GM19395 (cell line): ENCODE measurements around the gene UMPS.
"Not testable (repeated sequence)": the region's sequence is repeated elsewhere in the genome, so short reads cannot be mapped to it uniquely, and the experiment has no call there.

Experiments used
- ATAC-seq: cut with Tn5 transposase; IDR thresholded peaks from one replicate; pipeline ENCODE4 v1.9.1; 2021; ENCODE audit warnings: mild to moderate bottlenecking, moderate library complexity; ENCODE audit not compliant: unreplicated experiment

UMPS gene

GRCh38 chr3:124776856-124777255, 46.6 kb downstream of the UMPS start:
- no peak for ATAC-seq

- ATAC-seq, result no peak
Observed at GRCh38 chr3:124777762-124778470, 47.7 kb downstream of the UMPS start.

GRCh38 chr3:124779116-124779515, 48.9 kb downstream of the UMPS start:
- ATAC-seq, result no peak

DNA sequence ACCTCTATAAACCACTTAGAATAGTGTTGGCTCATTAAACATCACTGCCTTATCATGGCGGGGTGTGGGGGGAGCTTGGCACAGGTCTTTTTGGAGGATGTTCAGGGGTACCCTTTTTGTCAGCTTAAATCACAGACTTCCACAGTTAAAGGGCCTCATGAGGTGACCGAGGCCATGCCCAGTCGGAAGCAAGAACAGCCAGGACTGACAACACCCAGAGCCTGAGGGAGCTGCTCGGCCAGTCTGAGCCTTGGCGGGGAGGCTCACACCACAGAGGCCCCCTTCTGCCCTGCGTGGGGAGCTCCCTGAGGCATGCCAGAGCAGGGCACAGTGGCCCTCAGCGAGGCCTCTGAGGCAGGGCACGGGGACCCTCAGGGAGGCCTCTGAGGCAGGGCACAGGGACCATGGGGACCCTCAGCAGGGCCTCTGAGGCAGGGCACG, 49.5 kb downstream of the UMPS start:
- ATAC-seq, result no peak

DNA sequence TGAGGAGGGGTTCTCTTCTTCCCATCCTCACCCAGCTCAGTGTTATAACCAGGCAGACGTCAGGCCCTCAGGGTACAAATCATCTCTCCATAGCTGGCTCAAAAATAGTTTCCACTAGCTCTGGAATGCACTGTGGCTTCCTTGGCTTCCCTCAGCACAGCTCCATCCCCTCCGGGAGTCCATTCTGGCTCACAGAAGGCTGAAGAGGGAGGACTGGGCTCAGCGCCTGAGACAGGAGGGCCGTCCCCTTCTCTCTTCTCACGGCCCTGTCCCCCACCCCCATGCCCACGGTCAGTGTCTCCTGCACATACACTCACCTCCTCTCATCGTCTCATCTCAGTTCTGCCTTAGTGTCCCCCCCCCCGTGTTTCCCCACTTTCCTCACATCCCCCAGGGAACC, 50.1 kb downstream of the UMPS start:
- no peak for ATAC-seq

DNA sequence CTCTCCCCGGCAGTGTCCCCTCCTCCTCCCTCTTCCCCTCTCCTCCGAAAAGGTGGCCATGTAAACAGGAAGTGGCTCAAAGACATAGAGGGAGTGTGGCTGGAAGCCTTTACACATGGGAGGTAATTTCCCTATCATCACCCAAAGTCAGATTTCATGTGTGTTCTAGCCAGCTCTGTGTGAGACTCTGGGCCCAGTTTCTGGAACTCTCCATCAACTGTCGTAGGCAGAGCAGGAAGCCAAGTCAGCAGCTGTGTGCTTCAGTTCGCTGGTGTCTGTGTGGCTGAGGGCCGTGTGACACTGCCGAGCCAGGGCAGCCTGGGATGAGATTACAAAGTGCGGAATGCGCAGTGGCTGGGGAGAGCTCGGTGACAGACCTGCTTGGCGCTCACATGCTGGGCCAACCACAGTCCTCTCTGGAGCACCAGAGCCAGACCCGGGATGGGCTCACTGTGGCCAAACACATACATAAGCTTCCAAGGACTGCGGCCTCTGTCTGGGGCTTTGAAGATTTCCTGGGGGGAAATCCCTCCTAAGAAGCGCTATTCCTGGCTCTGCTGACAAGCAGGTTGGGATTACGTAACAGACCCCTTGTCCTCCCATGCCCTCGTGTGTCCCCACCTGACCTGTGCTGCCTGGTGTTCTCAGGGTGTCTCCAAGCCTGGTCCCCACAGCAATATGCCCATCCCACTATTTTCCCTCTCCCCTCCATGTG, 50.7 kb downstream of the UMPS start:
- no peak for ATAC-seq

GRCh38 chr3:124781476-124782376, 51.5 kb downstream of the UMPS start:
- ATAC-seq, result no peak

DNA sequence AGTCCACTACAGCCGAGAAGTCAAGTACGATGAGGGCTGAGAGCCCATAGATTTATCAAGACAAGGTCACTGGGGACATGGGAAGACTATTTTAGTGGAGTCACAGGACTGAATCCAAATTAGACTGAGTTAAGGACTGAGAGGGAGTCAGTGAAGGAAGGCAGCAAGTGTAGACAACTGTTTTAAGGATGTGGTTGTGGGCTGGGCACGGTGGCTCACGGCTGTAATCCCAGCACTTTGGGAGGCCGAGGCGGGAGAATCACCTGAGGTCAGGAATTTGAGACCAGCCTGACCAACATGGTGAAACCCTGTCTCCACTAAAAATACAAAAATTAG, 52.1 kb downstream of the UMPS start:
- not testable (repeated sequence) for ATAC-seq

- no peak for ATAC-seq
Observed at GRCh38 chr3:124783696-124784095, 53.4 kb downstream of the UMPS start.

GRCh38 chr3:124784686-124785382, 54.6 kb downstream of the UMPS start:
- peak; percentile 63 for ATAC-seq

GRCh38 chr3:124785973-124786372, 55.7 kb downstream of the UMPS start:
- no peak for ATAC-seq

GRCh38 chr3:124786511-124787241, 56.4 kb downstream of the UMPS start:
- no peak for ATAC-seq

DNA sequence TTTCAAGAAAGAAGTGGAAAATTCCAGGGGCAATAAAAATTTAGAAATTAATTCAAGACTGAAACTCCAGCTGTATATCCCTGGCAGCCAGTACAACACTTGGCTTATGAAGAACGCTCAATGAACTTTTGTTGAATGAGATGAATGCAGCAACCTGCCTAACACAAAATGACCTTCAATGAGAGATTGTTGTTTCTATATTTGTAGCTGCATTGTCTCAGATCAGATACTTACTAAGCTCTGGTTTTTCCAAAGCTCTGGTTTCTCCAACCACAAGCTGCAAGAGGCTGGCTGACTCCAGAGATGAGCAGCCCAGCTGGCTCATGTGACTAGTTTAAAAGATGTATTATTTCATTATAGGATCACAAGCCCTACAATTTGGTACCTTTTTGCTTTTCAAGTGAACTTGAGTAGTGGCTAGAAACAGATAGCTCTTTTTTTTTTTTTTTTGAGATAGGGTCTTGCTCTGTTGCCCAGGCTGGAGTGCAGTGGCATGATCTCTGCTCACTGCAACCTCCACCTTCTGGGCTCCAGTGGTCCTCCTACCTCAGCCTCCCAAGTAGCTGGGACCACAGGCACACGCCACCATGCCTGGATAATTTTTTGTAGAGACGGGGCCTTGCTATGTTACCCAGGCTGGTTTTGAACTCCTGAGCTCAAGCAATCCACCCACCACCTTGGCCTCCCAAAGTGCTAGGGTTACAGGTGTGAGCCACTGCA, 57.4 kb downstream of the UMPS start:
- ATAC-seq, result no peak

GRCh38 chr3:124788254-124788745, 58.0 kb downstream of the UMPS start:
- no peak for ATAC-seq

GRCh38 chr3:124789103-124789502, 58.9 kb downstream of the UMPS start:
- ATAC-seq, result not testable (repeated sequence)

- no peak for ATAC-seq
Observed at GRCh38 chr3:124791142-124791541, 60.9 kb downstream of the UMPS start.

GRCh38 chr3:124791639-124792151, 61.4 kb downstream of the UMPS start:
- no peak for ATAC-seq

DNA sequence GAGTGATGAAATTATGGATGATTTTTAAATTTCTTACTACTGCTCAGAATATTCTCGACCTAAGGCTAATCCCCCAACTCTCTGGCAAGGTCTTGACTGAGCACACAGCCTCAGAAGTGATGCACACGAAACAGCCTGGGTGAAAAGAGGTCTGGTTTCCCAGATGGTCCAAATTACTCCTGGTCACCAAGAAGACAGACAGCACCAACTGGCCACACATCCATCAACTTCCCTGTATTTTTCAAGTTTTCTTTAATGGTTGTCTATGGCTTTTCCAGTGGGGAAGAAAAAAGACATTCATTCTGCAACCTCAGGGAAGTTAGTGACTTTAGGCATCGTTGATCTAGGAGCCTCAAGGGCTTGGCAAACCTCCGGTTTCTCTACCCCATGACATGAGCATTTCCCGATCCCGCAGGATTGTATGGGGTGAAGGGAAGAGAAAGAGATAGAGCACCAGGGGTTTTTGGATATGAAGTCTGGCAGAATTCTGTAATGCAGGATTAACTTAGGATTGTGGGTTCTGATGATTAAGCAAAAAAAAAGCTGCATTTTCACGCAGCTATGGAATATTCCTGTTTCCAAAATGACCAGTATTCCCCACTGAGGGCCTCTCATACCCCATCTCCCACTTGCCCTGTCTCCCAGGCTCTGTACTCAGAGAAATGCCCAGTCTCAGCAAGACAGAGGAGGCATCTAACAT, 62.2 kb downstream of the UMPS start:
- ATAC-seq, result no peak
